HCT116 (cell line): Measurements from ENCODE around the gene CDKN2A. TPM values are rescaled to one million over a fixed set of nuclear protein-coding genes. Genes with fewer than 3 reads are reported as not detected.
A peak's percentile ranks its signal among the peaks of the same experiment; 100 is the strongest.

Experiments used
- ATAC-seq: fragments of 200-7000 bp; cut with Tn5 transposase; 2 replicates; pipeline ENCODE4 v1.9.1; 2020; ENCODE audit warnings: mild to moderate bottlenecking, moderate library complexity
- BruUV-seq: library from RNA; stranded (reverse); fragments of 400-500 nt; replicated peaks from 2 replicates; lab custom pipeline; 2021; lab: Mats Ljungman, UMichigan
- CTCF ChIA-PET: fragments of 300-600 bp; sonication (Branson Sonifier 250); formaldehyde crosslinking; loops from one replicate; lab custom pipeline; 2021; ENCODE audit warnings: antibody characterized with exemption; lab: Charles Lee
- POLR2A ChIA-PET: fragments of 300-600, 350-600 bp; sonication (Branson Sonifier 250); formaldehyde crosslinking; loops from one replicate; lab custom pipeline; 2021; ENCODE audit warnings: antibody characterized with exemption; lab: Charles Lee
- RAD21 ChIA-PET, 2 experiments: fragments of 300-600 bp; sonication (Branson Sonifier 250); formaldehyde crosslinking; loops; one replicate each; lab custom pipeline; 2023; ENCODE audit warnings: low total read pairs in 2 of 2; ENCODE audit not compliant: uncharacterized antibody in 2 of 2, unreplicated experiment in 2 of 2, low non-redundant PET in 1 of 2; lab: Charles Lee
- DNase-seq: peaks from one replicate; pipeline ENCODE4 v3.0.0-alpha.2; 2010; ENCODE audit warnings: low read depth, low spot score
- H2AFZ ChIP-seq: fragments of 200-600 bp; shearing (Covaris generic), sonication (generic); 2 replicates; pipeline ENCODE4 v1.6.1; 2017; ENCODE audit warnings: low read depth, mixed run types, mixed read lengths, antibody characterized with exemption, low read length; ENCODE audit not compliant: poor library complexity, severe bottlenecking
- H3K27ac ChIP-seq: 2 replicates; pipeline ENCODE4 v1.5.1; 2012; ENCODE audit warnings: low read depth, low read length
- H3K27me3 ChIP-seq: fragments of 200-600 bp; sonication (generic); 2 replicates; pipeline ENCODE4 v1.6.1; 2016; ENCODE audit warnings: mixed run types, low read length, mixed read lengths; ENCODE audit not compliant: insufficient read depth
- H3K36me3 ChIP-seq, 2 experiments: fragments of 200-500 bp in 1 of 2; fragments of 200-600 bp in 1 of 2; sonication (Bioruptor generic) in 1 of 2; sonication (generic) in 1 of 2; 2 replicates each; pipeline versions ENCODE4 v1.5.1 to v1.6.1; 2014 to 2016; ENCODE audit warnings: low read length in 2 of 2, inconsistent platforms in 1 of 2, mixed read lengths in 1 of 2, mixed run types in 1 of 2; ENCODE audit not compliant: insufficient read depth in 2 of 2, control insufficient read depth in 1 of 2
- H3K4me1 ChIP-seq, 2 experiments: fragments of 200-600 bp in 1 of 2; sonication (generic) in 1 of 2; 2 replicates each; pipeline versions ENCODE4 v1.5.1 to v1.6.1; 2012 to 2017; ENCODE audit warnings: low read length in 2 of 2, inconsistent platforms in 1 of 2, mild to moderate bottlenecking in 1 of 2, mixed read lengths in 1 of 2, mixed run types in 1 of 2, moderate library complexity in 1 of 2; ENCODE audit not compliant: insufficient read depth in 2 of 2, control insufficient read depth in 1 of 2
- H3K4me2 ChIP-seq: fragments of 200-600 bp; sonication (generic); 2 replicates; pipeline ENCODE4 v1.6.1; 2017; ENCODE audit warnings: mixed run types, low read length, mixed read lengths
- H3K4me3 ChIP-seq, 2 experiments: fragments of 200-600 bp in 1 of 2; sonication (generic) in 1 of 2; replicated peaks in 1 of 2; 2 replicates each; pipeline ENCODE4 v1.5.1; 2011 to 2016; ENCODE audit warnings: low read length in 2 of 2, control low read depth in 1 of 2, low read depth in 1 of 2, mild to moderate bottlenecking in 1 of 2, mixed read lengths in 1 of 2, mixed run types in 1 of 2
- H3K79me2 ChIP-seq: fragments of 200-600 bp; sonication (generic); 2 replicates; pipeline ENCODE4 v1.6.1; 2017; ENCODE audit warnings: mild to moderate bottlenecking, mixed run types, low read length, moderate library complexity, mixed read lengths; ENCODE audit not compliant: insufficient read depth
- H3K9ac ChIP-seq: fragments of 200-600 bp; sonication (generic); 2 replicates; pipeline ENCODE4 v1.6.1; 2016; ENCODE audit warnings: low read length, mixed read lengths
- H3K9me2 ChIP-seq: fragments of 200-600 bp; sonication (generic), shearing (Covaris generic); 2 replicates; pipeline ENCODE4 v1.6.1; 2017; ENCODE audit warnings: mixed run types, mild to moderate bottlenecking, moderate library complexity; ENCODE audit not compliant: insufficient read depth
- H3K9me3 ChIP-seq, 2 experiments: fragments of 200-500 bp in 1 of 2; fragments of 200-600 bp in 1 of 2; sonication (Bioruptor generic) in 1 of 2; sonication (generic) in 1 of 2; 2 replicates each; pipeline ENCODE4 v1.6.1; 2014 to 2017; ENCODE audit warnings: low read length in 2 of 2, mixed read lengths in 2 of 2, inconsistent platforms in 1 of 2, low read depth in 1 of 2, mild to moderate bottlenecking in 1 of 2, mixed run types in 1 of 2, moderate library complexity in 1 of 2; ENCODE audit not compliant: control insufficient read depth in 1 of 2, insufficient read depth in 1 of 2
- H4K20me1 ChIP-seq: fragments of 200-600 bp; sonication (generic), shearing (Covaris generic); 2 replicates; pipeline ENCODE4 v1.6.1; 2017; ENCODE audit warnings: mixed run types, mild to moderate bottlenecking, moderate library complexity; ENCODE audit not compliant: insufficient read depth
- CBX3 ChIP-seq: IDR thresholded peaks from 2 replicates; pipeline ENCODE4 v1.6.1; 2012; ENCODE audit warnings: low read depth
- CEBPB ChIP-seq: IDR thresholded peaks from 2 replicates; pipeline ENCODE4 v1.6.1; 2012; ENCODE audit warnings: low read depth
- EGR1 ChIP-seq: IDR thresholded peaks from 2 replicates; pipeline ENCODE4 v1.6.1; 2012; ENCODE audit warnings: low read depth
- ELF1 ChIP-seq: IDR thresholded peaks from 2 replicates; pipeline ENCODE4 v1.6.1; 2012; ENCODE audit warnings: low read depth, borderline replicate concordance
- EZH2phosphoT487 ChIP-seq: fragments of 200-600 bp; IDR thresholded peaks from 2 replicates; pipeline ENCODE4 v1.6.1; 2018; ENCODE audit warnings: antibody characterized with exemption, borderline replicate concordance
- FOSL1 ChIP-seq: IDR thresholded peaks from 2 replicates; pipeline ENCODE4 v1.6.1; 2012; ENCODE audit warnings: low read depth
- POLR2A ChIP-seq: IDR thresholded peaks from 2 replicates; pipeline ENCODE4 v1.7.0; 2011; ENCODE audit warnings: borderline replicate concordance; ENCODE audit not compliant: insufficient read depth, insufficient read length; ENCODE audit errors: extremely low read depth
- RAD21 ChIP-seq: IDR thresholded peaks from 2 replicates; pipeline ENCODE4 v1.6.1; 2012; ENCODE audit warnings: low read depth, mild to moderate bottlenecking
- SIN3A ChIP-seq: IDR thresholded peaks from 2 replicates; pipeline ENCODE4 v1.6.1; 2012; ENCODE audit warnings: low read depth
- SRF ChIP-seq: IDR thresholded peaks from 2 replicates; pipeline ENCODE4 v1.6.1; 2012; ENCODE audit warnings: low read depth
- YY1 ChIP-seq: IDR thresholded peaks from 2 replicates; pipeline ENCODE4 v1.6.1; 2011; ENCODE audit warnings: low read length, low read depth, moderate library complexity, mild to moderate bottlenecking; ENCODE audit not compliant: insufficient replicate concordance; ENCODE audit errors: extremely low read depth
- intact Hi-C: fragments of 100-400 bp; cut with micrococcal nuclease; formaldehyde crosslinking; loops from 2 replicates; pipeline ENCODE4 v1.10.0; 2022
- total RNA-seq: library from RNA; stranded (reverse); gene quantifications from one replicate; pipeline ENCODE4 v1.2.1, GENCODE V29; 2021; ENCODE audit not compliant: unreplicated experiment
- TF ChIP-seq, protein P1 (sequence below), 3 experiments: fragments of 200-600 bp in 1 of 3; sonication (generic) in 1 of 3; IDR thresholded peaks in 2 of 3; conservative IDR thresholded peaks in 1 of 3; 2 replicates each; pipeline ENCODE4 v1.5.1; 2012 to 2017; ENCODE audit warnings: low read depth in 2 of 3, low read length in 2 of 3, antibody characterized with exemption in 1 of 3, borderline replicate concordance in 1 of 3, control low read depth in 1 of 3, mild to moderate bottlenecking in 1 of 3, mixed read lengths in 1 of 3, mixed run types in 1 of 3, moderate library complexity in 1 of 3; ENCODE audit not compliant: insufficient read depth in 1 of 3
- TF ChIP-seq, protein P2 (sequence below): IDR thresholded peaks from 2 replicates; pipeline ENCODE4 v1.6.1; 2012

Gene CDKN2A
- total RNA-seq, 1 experiment from 2014 or later = 89.7 TPM

DNA sequence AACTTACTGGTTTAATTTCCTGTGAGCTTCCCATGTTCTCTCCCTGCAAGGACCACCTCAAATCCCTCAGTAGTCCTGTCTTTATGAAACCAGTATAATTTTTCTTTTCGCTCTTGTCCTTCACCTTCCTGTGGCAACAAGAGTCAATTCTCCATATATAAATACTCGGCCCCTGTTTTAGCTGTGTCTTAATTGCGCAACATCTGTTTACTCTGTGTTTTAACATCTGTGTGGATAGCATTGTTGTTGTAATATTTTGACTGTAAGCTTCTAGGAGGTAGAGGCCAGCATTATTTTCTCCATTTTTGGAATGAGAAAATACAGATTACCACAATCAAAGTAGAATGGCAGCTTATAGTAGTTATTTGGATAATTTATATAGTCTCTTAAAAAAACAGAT is 45.1 kb upstream of the CDKN2A start:
- POLR2A ChIA-PET = interaction anchor here (1.3 kb wide), 1 partner anchor 10 kb away, joined by 3 read pairs; no protein-coding TSS in a partner anchor
- no peak overlapping the region for H3K9ac ChIP-seq
- TF ChIP-seq CEBPB (peak; percentile 50), YY1 (no peak)
- TF ChIP-seq, protein P1, sequence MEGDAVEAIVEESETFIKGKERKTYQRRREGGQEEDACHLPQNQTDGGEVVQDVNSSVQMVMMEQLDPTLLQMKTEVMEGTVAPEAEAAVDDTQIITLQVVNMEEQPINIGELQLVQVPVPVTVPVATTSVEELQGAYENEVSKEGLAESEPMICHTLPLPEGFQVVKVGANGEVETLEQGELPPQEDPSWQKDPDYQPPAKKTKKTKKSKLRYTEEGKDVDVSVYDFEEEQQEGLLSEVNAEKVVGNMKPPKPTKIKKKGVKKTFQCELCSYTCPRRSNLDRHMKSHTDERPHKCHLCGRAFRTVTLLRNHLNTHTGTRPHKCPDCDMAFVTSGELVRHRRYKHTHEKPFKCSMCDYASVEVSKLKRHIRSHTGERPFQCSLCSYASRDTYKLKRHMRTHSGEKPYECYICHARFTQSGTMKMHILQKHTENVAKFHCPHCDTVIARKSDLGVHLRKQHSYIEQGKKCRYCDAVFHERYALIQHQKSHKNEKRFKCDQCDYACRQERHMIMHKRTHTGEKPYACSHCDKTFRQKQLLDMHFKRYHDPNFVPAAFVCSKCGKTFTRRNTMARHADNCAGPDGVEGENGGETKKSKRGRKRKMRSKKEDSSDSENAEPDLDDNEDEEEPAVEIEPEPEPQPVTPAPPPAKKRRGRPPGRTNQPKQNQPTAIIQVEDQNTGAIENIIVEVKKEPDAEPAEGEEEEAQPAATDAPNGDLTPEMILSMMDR (IDR thresholded peaks at IDR 0.05 in 2 of 3, conservative IDR thresholded peaks at IDR 0.05 in 1 of 3; ENCODE audit: borderline replicate concordance in 1 of 3, insufficient read depth in 1 of 3, low read depth in 2 of 3, low read length in 2 of 3) = no peak
- TF ChIP-seq, all 23 proteins: peak for 1

DNA sequence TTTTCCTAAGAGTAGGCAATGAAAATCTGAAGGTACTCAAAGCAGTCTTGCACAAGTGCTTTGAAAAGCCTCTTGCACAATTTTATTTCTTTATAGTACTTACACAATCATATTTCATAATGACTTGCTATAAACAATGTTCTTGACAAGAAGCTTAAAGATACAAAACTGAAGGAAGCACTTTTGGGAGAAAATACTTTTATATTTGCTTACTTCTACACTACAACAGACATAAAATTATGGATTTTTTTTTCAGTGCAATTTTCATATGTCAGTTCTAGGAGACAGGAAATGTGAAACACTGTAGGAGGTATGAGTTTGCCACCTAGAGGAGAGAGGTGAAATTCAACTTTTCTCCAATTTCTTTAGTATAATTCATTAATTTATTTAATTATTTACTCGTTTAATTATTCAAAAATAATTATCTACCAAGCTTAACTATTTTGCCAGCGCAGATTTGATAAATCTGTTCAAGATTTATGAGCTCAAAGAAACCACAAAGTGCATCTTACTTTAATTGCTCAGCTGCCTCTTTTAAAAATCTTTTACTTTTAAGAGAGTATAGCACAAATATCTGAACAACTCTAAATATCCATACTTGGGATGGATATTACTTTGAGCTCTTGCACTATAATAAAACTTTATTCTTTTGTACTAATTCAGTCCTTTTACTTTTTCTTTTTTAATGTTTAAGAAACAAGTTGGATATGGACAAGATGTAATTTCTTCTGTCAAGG is 43.9 kb upstream of the CDKN2A start:
- ChIA-PET POLR2A (interaction anchor here (1.2 to 1.6 kb wide), 3 partner anchors 9 to 29 kb away, joined by 3 to 9 read pairs (median 3); partner anchors contain the start of gene CDKN2B), RAD21 (no interaction called here), CTCF (interaction anchor here (0.6 to 3.4 kb wide), 11 partner anchors 10 to 228 kb away, joined by 3 to 17 read pairs (median 3); partner anchors contain the start of genes CDKN2A, CDKN2B and CDKN2B-AS1)
- Histone ChIP-seq H3K4me1 (peaks cover 11 to 17% of the 10 kb centered on the region in 2 experiments), H2AFZ (no peak overlapping the region), H3K79me2 (no peaks in the 10 kb centered on the region), H3K27ac (no peak overlapping the region), H3K36me3 (no peaks in the 10 kb centered on the region), H3K9me2 (no peaks in the 10 kb centered on the region), H3K4me3 (no peak overlapping the region), H3K9me3 (no peaks in the 10 kb centered on the region), H3K27me3 (no peaks in the 10 kb centered on the region), H4K20me1 (no peaks in the 10 kb centered on the region), H3K4me2 (no peak overlapping the region), H3K9ac (no peak overlapping the region)
- TF ChIP-seq, protein P1 (IDR thresholded peaks at IDR 0.05 in 2 of 3, conservative IDR thresholded peaks at IDR 0.05 in 1 of 3; ENCODE audit: borderline replicate concordance in 1 of 3, insufficient read depth in 1 of 3, low read depth in 2 of 3, low read length in 2 of 3) = peak; percentile 48 to 60 (median 55); a peak in 4 of 6 replicates
- TF ChIP-seq CBX3 (no peak), RAD21 (peak; percentile 76), POLR2A (no peak), EGR1 (no peak), EZH2phosphoT487 (no peak), SIN3A (no peak), YY1 (no peak), SRF (no peak), FOSL1 (no peak), ELF1 (no peak), CEBPB (no peak)
- TF ChIP-seq, protein P2, sequence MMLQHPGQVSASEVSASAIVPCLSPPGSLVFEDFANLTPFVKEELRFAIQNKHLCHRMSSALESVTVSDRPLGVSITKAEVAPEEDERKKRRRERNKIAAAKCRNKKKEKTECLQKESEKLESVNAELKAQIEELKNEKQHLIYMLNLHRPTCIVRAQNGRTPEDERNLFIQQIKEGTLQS = no peak
- ATAC-seq = peak; percentile 57; the same call in 1 of the 2 replicates
- intact Hi-C loops = loop anchor here (1.0 kb wide), 1 partner anchor 225 kb away; no protein-coding TSS in a partner anchor
- BruUV-seq = no TSS peak
- DNase-seq = peak; percentile 33

More for the DNA sequence above, 45.1 kb upstream of the CDKN2A start:
- Histone ChIP-seq H3K9me3 (no peaks in the 10 kb centered on the region), H2AFZ (no peak overlapping the region), H3K4me3 (no peak overlapping the region), H4K20me1 (no peaks in the 10 kb centered on the region), H3K27me3 (no peaks in the 10 kb centered on the region), H3K36me3 (no peaks in the 10 kb centered on the region), H3K4me2 (no peak overlapping the region), H3K9me2 (no peaks in the 10 kb centered on the region), H3K27ac (no peak overlapping the region), H3K4me1 (peaks cover 11 to 17% of the 10 kb centered on the region in 2 experiments), H3K79me2 (no peaks in the 10 kb centered on the region)
- ChIA-PET CTCF (interaction anchor here (1.1 to 3.4 kb wide), 4 partner anchors 9 to 226 kb away, joined by 3 to 13 read pairs (median 8); partner anchors contain the start of gene CDKN2B), RAD21 (interaction anchor here in 1 of 2 experiments (0.7 kb wide), 1 partner anchor 31 kb away, joined by 3 read pairs; no protein-coding TSS in a partner anchor)
- DNase-seq (no peak), ATAC-seq (no peak)
- intact Hi-C loops = no loop called here
- BruUV-seq = no TSS peak
